ENCODE data around the gene DHRS11.

- no peak for TF ChIP-seq CTCF (IDR thresholded peaks at IDR 0.05)
- TF ChIP-seq POLR2A (IDR thresholded peaks at IDR 0.05) = no peak
Measured at GRCh38 chr17:36647636-36648035, 56.0 kb downstream of the DHRS11 start.

Data from esophagus squamous epithelium (tissue), 4 donors.